C4-2B (cell line): Measurements from ENCODE around the gene MEIOB.
"Not testable (repeated sequence)": the region's sequence is repeated elsewhere in the genome, so short reads cannot be mapped to it uniquely, and the experiment has no call there.

ENCODE experiments used
- H3K27ac ChIP-seq: fragments of 450-650 bp; 2 replicates; pipeline ENCODE4 v1.5.1; 2017
- ZFX ChIP-seq: fragments of 450-650 bp; IDR thresholded peaks from 2 replicates; pipeline ENCODE4 v1.6.1; 2017
- TF ChIP-seq, protein P1 (sequence below): fragments of 450-650 bp; conservative IDR thresholded peaks from 2 replicates; pipeline ENCODE4 v1.5.1; 2017; ENCODE audit warnings: mild to moderate bottlenecking

Gene MEIOB

DNA sequence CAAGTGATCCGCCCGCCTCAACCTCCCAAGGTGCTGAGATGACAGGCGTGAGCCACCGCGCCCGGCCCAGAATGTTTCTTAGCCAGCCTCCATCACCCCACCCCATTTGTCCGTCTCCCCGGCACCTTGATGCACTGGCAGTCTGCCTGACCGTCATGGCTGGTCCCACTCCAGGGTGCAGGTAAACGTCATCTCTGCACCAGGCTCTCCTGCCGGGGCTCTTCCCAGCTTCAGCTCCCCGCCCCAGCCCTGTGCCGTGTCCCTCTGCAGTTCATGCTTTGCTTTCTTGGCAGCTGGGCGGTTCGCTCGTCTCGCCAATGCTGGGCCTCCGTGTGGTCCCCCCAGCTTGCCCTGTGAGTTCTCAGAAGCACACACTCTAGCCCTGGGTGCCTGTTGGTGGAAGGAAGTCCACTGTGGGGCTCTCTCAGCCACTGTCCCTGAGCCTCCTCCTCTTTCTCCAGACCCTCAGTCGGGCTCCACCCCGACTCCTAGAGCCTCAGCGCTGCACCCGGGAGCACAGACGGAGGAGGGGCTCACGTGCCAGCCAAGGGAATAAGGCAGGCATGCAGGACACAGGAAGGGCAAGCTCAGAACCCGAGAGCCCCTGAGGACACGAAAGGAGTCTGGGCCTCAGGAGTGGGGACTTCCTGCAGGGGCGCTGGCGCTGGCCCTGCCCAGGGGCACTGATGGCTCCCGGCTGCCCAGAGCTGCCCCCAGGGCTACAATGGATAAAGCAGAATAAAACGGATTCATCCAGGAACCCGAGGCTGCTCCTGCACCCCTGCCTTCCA is 34.3 kb upstream of the MEIOB start:
- no peak overlapping the region for H3K27ac ChIP-seq
- TF ChIP-seq ZFX, result no peak
- TF ChIP-seq, protein P1, sequence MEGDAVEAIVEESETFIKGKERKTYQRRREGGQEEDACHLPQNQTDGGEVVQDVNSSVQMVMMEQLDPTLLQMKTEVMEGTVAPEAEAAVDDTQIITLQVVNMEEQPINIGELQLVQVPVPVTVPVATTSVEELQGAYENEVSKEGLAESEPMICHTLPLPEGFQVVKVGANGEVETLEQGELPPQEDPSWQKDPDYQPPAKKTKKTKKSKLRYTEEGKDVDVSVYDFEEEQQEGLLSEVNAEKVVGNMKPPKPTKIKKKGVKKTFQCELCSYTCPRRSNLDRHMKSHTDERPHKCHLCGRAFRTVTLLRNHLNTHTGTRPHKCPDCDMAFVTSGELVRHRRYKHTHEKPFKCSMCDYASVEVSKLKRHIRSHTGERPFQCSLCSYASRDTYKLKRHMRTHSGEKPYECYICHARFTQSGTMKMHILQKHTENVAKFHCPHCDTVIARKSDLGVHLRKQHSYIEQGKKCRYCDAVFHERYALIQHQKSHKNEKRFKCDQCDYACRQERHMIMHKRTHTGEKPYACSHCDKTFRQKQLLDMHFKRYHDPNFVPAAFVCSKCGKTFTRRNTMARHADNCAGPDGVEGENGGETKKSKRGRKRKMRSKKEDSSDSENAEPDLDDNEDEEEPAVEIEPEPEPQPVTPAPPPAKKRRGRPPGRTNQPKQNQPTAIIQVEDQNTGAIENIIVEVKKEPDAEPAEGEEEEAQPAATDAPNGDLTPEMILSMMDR, result no peak

DNA sequence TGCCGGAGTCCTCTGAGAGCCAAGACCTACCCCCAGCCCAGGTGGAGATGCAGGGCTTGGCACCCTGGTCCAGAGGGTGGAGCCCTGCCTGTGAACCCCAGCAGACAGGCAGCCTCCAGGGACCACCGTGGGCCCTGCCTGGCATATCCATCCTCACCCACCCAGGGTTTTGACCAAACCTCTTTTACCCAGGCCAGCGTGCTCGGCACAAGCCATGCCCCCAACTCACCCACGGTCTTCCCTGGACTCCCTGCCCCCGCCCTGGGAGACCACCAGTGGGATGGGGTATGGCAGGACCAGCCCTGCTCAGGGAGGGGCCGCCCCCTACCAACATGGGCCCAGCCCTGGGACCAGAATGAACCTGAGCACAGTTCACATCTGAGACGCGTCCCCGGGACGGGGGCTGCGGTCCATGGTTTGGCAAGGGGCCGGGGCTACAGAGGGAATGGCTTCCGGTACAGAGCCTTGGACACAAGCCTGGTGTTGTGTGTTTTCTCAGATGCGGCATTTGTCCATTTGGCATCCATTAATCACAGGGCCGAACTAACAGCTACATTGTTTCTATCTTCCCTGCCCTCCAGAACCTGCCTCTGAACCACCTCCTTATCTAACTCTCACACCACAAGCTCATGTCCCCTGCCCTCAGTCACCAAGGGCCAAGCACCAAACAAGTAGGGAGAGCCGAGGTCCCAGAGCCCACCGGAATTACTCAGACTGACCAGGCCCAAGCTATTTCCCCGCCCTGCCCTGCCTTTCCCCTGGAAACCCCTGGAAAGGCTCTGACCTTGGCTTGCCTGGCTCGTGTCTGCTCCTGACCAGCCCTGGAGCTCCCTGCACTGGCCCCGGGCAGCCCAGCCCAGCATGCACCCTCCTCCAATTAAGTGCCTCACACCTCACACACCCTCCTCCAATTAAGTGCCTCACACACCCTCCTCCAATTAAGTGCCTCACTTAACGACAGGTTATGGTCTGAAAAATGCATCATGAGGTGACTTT is 32.2 kb upstream of the MEIOB start:
- no peak overlapping the region for H3K27ac ChIP-seq
- no peak for TF ChIP-seq ZFX
- TF ChIP-seq, protein P1, result no peak

DNA sequence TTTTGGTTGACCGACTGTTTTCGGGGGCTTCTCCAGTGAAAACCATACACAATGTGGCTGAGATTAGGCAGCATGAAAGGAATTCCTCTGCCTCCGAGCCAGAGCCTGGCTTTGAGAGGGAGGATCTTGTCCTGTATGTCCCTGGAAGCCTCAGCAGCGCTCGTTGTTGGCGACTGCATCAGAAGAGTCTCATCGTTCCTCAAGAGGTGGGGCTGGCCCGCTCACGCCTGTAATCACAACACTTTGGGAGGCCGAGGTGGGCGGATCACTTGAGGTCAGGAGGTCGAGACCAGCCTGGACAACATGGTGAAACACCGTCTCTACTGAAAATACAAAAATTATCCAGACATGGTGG is 31.2 kb upstream of the MEIOB start:
- TF ChIP-seq ZFX, result no peak
- H3K27ac ChIP-seq, result no peak overlapping the region

DNA sequence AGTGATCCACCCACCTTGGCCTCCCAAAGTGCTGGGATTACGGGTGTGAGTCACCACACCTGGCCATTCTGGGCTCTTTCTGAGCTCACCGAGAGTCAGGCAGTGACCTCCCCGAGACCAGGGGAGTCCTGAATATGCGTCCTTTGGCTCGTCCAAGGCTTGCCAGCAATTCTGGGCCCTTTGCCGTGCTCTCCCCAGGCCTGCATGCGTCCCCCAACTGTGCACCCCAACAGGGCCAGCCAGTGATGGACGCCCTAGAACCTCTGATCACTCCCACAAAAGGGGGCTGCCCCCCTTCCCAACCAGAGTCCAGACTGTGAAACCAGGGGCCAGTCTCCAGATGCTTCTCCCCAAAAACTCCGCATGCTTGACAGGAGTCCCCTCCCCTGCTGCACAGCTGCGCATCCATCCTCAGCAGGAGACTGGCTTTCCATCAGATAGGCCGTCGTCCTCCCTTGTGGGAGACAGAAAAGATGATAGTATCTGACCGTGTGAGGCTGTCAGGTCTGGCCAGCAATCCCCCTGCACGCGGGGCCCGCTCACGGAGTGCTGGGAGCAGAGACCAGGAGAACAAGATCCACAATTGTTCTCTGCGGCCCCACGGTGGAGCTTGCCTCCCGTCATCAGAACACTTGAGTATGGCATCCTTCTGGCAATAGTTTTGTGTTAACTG is 30.7 kb upstream of the MEIOB start:
- no peak for TF ChIP-seq ZFX
- TF ChIP-seq, protein P1, result no peak
- H3K27ac ChIP-seq, result no peak overlapping the region

DNA sequence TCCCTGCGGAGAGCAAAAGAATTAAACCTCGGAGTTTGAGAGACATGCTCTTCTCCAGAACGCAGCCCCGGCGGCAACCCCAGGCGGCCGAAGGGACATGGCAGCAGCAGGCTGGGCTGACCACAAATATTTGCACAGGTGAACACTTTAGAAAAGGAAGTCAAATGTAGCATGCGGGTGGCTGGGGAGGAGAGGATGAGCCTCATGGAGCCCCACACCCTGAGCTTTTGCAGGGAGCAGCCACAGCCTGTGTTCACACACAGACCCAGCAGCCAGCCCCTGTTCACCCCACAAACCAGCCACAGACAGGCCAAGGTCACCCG is 28.4 kb upstream of the MEIOB start:
- no peak for TF ChIP-seq ZFX
- TF ChIP-seq, protein P1, result no peak
- peak overlapping the region; percentile 77 for H3K27ac ChIP-seq

DNA sequence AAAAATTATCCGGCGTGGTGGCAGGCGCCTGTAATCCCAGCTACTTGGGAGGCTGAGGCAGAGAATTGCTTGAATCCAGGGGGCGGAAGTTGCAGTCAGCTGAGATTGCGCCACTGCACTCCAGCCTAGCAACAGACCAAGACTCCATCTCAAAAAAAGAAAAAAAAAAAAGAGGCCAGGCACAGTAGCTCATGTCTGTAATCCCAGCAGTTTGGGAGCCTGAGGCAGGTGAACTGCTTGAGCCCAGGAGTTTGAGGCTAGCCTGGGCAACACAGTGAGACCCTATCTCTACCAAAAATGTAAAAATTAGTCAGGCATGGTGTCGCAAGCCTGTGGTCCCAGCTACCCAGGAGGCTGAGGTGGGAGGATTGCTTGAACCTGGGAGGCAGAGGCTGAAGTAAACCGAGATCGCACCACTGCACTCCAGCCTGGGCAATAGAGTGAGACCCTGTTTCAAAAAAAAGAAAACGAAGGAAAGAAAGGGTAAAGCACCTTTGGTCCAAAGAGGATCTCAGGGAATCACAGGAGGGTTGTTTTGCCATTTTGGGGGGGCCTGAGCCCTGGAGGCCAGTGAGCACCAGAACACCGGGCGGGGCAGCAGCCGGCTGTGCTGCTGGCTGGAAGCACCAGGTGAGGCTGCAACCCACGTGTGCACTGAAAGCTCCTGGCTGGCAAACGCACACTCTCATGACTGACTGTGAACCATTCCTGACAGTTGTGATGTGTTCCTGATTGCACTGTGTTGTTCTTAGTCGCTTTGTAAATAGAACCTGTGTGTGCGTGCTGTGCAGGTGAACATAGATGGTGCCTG is 27.9 kb upstream of the MEIOB start:
- TF ChIP-seq, protein P1, result no peak
- TF ChIP-seq ZFX, result no peak
- H3K27ac ChIP-seq, result peak overlapping the region; percentile 77

DNA sequence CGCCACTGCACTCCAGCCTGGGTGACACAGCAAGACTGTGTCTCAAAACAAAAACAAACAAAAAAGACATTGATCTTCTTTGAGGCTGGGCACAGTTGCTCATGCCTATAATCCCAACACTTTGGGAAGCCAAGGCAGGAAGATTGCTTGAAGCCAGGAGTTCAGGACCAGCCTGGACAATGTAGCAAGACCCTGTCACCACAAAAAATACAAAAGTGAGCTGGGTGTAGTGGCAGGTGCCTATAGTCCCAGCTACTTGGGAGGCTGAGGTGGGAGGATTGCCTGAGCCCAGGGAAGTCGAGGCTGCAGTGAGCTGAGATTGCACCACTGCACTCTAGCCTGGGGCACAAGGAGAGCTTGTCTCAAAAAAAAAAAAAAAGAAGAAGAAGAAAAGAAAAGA is 25.7 kb upstream of the MEIOB start:
- H3K27ac ChIP-seq, result not testable (repeated sequence)
